GM19438 (cell line): ENCODE results near the gene RIF1.

Experiments used
- ATAC-seq: cut with Tn5 transposase; IDR thresholded peaks from one replicate; pipeline ENCODE4 v1.9.1; 2021; ENCODE audit warnings: low read depth; ENCODE audit not compliant: unreplicated experiment

RIF1 gene

GRCh38 chr2:151518802-151519201 lies 109.1 kb downstream of the RIF1 start:
- no peak for ATAC-seq

- ATAC-seq, result no peak
Measured at GRCh38 chr2:151520976-151521375, 111.3 kb downstream of the RIF1 start.

GRCh38 chr2:151522556-151522955 lies 112.9 kb downstream of the RIF1 start:
- ATAC-seq, result no peak

GRCh38 chr2:151523850-151524249 lies 114.1 kb downstream of the RIF1 start:
- no peak for ATAC-seq

GRCh38 chr2:151525821-151526373 lies 116.2 kb downstream of the RIF1 start:
- ATAC-seq, result no peak

- ATAC-seq, result no peak
Measured at GRCh38 chr2:151526572-151527090, 116.9 kb downstream of the RIF1 start.
